HG03460 (cell line): ENCODE results near the gene GPR179.
A peak's percentile ranks its signal among the peaks of the same experiment; 100 is the strongest.

Experiments
- ATAC-seq: cut with Tn5 transposase; IDR thresholded peaks from one replicate; pipeline ENCODE4 v1.9.1; 2021; ENCODE audit not compliant: unreplicated experiment

The GPR179 gene

GRCh38 chr17:38343608-38344419 is at the start of gene GPR179:
Gene GPR179, minus strand, starts transcription at chr17:38343956. Its CDS starts 167 bp downstream, at chr17:38343789.
- ATAC-seq = no peak

- no peak for ATAC-seq
Observed at GRCh38 chr17:38379448-38379847, 35.7 kb upstream of the GPR179 start.

GRCh38 chr17:38369124-38369886 is 25.5 kb upstream of the GPR179 start:
- no peak for ATAC-seq

- ATAC-seq = no peak
Observed at GRCh38 chr17:38364741-38365140, 21.0 kb upstream of the GPR179 start.

GRCh38 chr17:38363016-38363415 is 19.3 kb upstream of the GPR179 start:
- no peak for ATAC-seq

GRCh38 chr17:38361694-38362465 is 18.1 kb upstream of the GPR179 start:
- no peak for ATAC-seq

GRCh38 chr17:38358586-38359513 is 15.1 kb upstream of the GPR179 start:
- ATAC-seq = no peak

GRCh38 chr17:38357486-38358123 is 13.8 kb upstream of the GPR179 start:
- no peak for ATAC-seq

GRCh38 chr17:38355251-38355650 is 11.5 kb upstream of the GPR179 start:
- ATAC-seq = no peak

GRCh38 chr17:38354466-38354865 is 10.7 kb upstream of the GPR179 start:
- no peak for ATAC-seq

- ATAC-seq = no peak
Observed at GRCh38 chr17:38353668-38354067, 9.9 kb upstream of the GPR179 start.

- no peak for ATAC-seq
Observed at GRCh38 chr17:38353086-38353604, 9.4 kb upstream of the GPR179 start.

GRCh38 chr17:38352245-38353085 is 8.7 kb upstream of the GPR179 start:
- ATAC-seq = no peak

- ATAC-seq = peak; percentile 85
Observed at GRCh38 chr17:38351412-38352222, 7.9 kb upstream of the GPR179 start, which contains the start of gene SOCS7. Gene SOCS7, plus strand, starts transcription at chr17:38351844. Its CDS starts 209 bp downstream, at chr17:38352053.

GRCh38 chr17:38350035-38350434 is 6.3 kb upstream of the GPR179 start:
- no peak for ATAC-seq

GRCh38 chr17:38349097-38349730 is 5.5 kb upstream of the GPR179 start:
- no peak for ATAC-seq

- ATAC-seq = no peak
Observed at GRCh38 chr17:38345743-38346142, 2.0 kb upstream of the GPR179 start.
